Keratinocyte (primary cell): Measurements from ENCODE around the gene ECI1. TPM values are rescaled to one million over a fixed set of nuclear protein-coding genes. Genes with fewer than 3 reads are reported as not detected.
"Not testable (repeated sequence)": the region's sequence is repeated elsewhere in the genome, so short reads cannot be mapped to it uniquely, and the experiment has no call there.

Experiments
- DNase-seq: peaks from one replicate; pipeline ENCODE4 v3.0.0-alpha.2; 2011; ENCODE audit warnings: low read depth, missing footprints, low spot score
- FAIRE-seq: peaks from 2 replicates; lab custom pipeline; 2011; peaks lifted over from hg19 to GRCh38; lab: Jason Lieb, UNC
- H2AFZ ChIP-seq: 2 replicates; pipeline ENCODE4 v1.6.0; 2012; ENCODE audit warnings: low read length, control low read depth, inconsistent platforms; ENCODE audit not compliant: control insufficient read depth
- H3K27ac ChIP-seq: 2 replicates; pipeline ENCODE4 v1.5.1; 2011; ENCODE audit warnings: low read length; ENCODE audit not compliant: control insufficient read depth, insufficient read depth
- H3K27me3 ChIP-seq: 3 replicates; pipeline ENCODE4 v1.6.0; 2011; ENCODE audit warnings: low read length; ENCODE audit not compliant: control insufficient read depth, insufficient read depth; ENCODE audit errors: extremely low read depth
- H3K36me3 ChIP-seq, 2 experiments: 2 replicates in 1 of 2; 3 replicates in 1 of 2; pipeline ENCODE4 v1.5.1; 2011; ENCODE audit warnings: low read length in 2 of 2, mild to moderate bottlenecking in 1 of 2; ENCODE audit not compliant: control insufficient read depth in 2 of 2, insufficient read depth in 2 of 2; ENCODE audit errors: extremely low read depth in 1 of 2
- H3K4me1 ChIP-seq: 3 replicates; pipeline ENCODE4 v1.5.1; 2011; ENCODE audit warnings: low read length; ENCODE audit not compliant: control insufficient read depth, insufficient read depth; ENCODE audit errors: extremely low read depth
- H3K4me2 ChIP-seq: 3 replicates; pipeline ENCODE4 v1.6.0; 2011; ENCODE audit warnings: low read depth, low read length; ENCODE audit not compliant: control insufficient read depth, insufficient read depth; ENCODE audit errors: extremely low read depth
- H3K4me3 ChIP-seq, 3 experiments: fragments of 200-600 bp in 1 of 3; sonication (generic) in 1 of 3; 2 replicates in 2 of 3; 3 replicates in 1 of 3; pipeline ENCODE4 v1.5.1; 2011 to 2016; ENCODE audit warnings: low read length in 3 of 3, mild to moderate bottlenecking in 3 of 3, control low read depth in 2 of 3, inconsistent platforms in 1 of 3, low read depth in 1 of 3, mixed read lengths in 1 of 3, mixed run types in 1 of 3, moderate library complexity in 1 of 3; ENCODE audit not compliant: control insufficient read depth in 2 of 3, insufficient read depth in 2 of 3; ENCODE audit errors: extremely low read depth in 1 of 3
- H3K79me2 ChIP-seq: 2 replicates; pipeline ENCODE4 v1.6.0; 2012; ENCODE audit warnings: low read length; ENCODE audit not compliant: control insufficient read depth, insufficient read depth
- H3K9ac ChIP-seq: 3 replicates; pipeline ENCODE4 v1.6.0; 2011; ENCODE audit warnings: low read length; ENCODE audit not compliant: control insufficient read depth, insufficient read depth; ENCODE audit errors: extremely low read depth
- H3K9me1 ChIP-seq: 3 replicates; pipeline ENCODE4 v1.6.0; 2011; ENCODE audit warnings: low read length; ENCODE audit not compliant: control insufficient read depth, insufficient read depth; ENCODE audit errors: extremely low read depth
- H3K9me3 ChIP-seq: 2 replicates; pipeline ENCODE4 v1.5.1; 2012; ENCODE audit warnings: low read depth, low read length; ENCODE audit not compliant: control insufficient read depth
- H4K20me1 ChIP-seq: 3 replicates; pipeline ENCODE4 v1.6.0; 2011; ENCODE audit warnings: low read length; ENCODE audit not compliant: control insufficient read depth, insufficient read depth; ENCODE audit errors: extremely low read depth
- EZH2 ChIP-seq: IDR thresholded peaks from one replicate; pipeline ENCODE4 v1.6.1; 2012; ENCODE audit warnings: inconsistent platforms, mild to moderate bottlenecking, low read length, moderate library complexity
- dilution Hi-C: fragments of 300-500 bp; cut with MboI; formaldehyde crosslinking; loops from one replicate; pipeline ENCODE4 v1.7.0; 2020; ENCODE audit warnings: low sequenced_read_pairs; ENCODE audit not compliant: extremely low pct_ligation_motif_present
- polyA plus RNA-seq, 5 experiments: library from polyadenylated mRNA; depleted of rRNA in 3 of 5; stranded (reverse) in 3 of 5; stranded (forward) in 1 of 5; unstranded in 1 of 5; fragments of >200 nt; gene quantifications; 1 replicate in 1 of 5; 2 replicates in 3 of 5; 3 replicates in 1 of 5; pipeline versions ENCODE4 v1.2.1 to v1.2.3, GENCODE V29; 2011 to 2012; ENCODE audit warnings: missing spikeins in 2 of 5, low read depth in 1 of 5, low replicate concordance in 1 of 5
- TF ChIP-seq, protein P1 (sequence below), 3 experiments: IDR thresholded peaks in 1 of 3; conservative IDR thresholded peaks in 1 of 3; optimal IDR thresholded peaks in 1 of 3; 2 replicates in 2 of 3; 3 replicates in 1 of 3; pipeline versions ENCODE3 to v1.5.1; 2011; ENCODE audit warnings: low read length in 3 of 3, mild to moderate bottlenecking in 3 of 3, moderate library complexity in 2 of 3, control low read depth in 1 of 3, inconsistent platforms in 1 of 3; ENCODE audit not compliant: insufficient read depth in 2 of 3; ENCODE audit errors: extremely low read depth in 1 of 3

The ECI1 gene
- polyA plus RNA-seq, 1 donor (not counting 4 experiments of a cell fraction or from before 2014, with no cell fraction given): 19.7 TPM

DNA sequence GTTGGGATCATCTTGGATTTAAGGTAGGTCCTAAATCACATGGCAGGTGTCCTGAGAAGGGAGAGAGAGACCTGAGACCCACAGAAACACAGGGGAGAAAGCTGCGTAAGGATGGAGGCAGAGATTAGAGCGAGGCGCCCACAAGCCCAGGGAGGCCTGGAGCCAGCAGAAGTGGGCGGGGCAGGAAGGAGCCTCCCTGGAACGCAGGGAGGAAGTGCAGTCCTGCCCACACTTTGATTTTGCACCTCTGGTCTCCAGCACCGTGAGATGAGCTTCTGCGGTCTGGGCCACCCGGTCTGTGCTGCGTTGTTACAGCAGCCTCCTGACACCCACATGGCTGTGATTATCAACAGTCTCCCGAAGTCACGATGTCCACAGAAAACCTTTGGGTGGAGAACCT lies 8.8 kb downstream of the ECI1 start:
- Histone ChIP-seq H3K4me1 (peaks cover 3% of the 10 kb centered on the region), H2AFZ (no peak overlapping the region), H3K36me3 (peaks cover 20 to 24% of the 10 kb centered on the region in 2 experiments), H3K9ac (no peak overlapping the region), H3K9me3 (no peaks in the 10 kb centered on the region), H3K4me2 (no peak overlapping the region), H3K9me1 (no peaks in the 10 kb centered on the region), H4K20me1 (no peaks in the 10 kb centered on the region), H3K27me3 (peaks cover 10% of the 10 kb centered on the region), H3K27ac (no peak overlapping the region), H3K4me3 (no peak overlapping the region), H3K79me2 (no peaks in the 10 kb centered on the region)
- no peak for FAIRE-seq
- TF ChIP-seq, protein P1, sequence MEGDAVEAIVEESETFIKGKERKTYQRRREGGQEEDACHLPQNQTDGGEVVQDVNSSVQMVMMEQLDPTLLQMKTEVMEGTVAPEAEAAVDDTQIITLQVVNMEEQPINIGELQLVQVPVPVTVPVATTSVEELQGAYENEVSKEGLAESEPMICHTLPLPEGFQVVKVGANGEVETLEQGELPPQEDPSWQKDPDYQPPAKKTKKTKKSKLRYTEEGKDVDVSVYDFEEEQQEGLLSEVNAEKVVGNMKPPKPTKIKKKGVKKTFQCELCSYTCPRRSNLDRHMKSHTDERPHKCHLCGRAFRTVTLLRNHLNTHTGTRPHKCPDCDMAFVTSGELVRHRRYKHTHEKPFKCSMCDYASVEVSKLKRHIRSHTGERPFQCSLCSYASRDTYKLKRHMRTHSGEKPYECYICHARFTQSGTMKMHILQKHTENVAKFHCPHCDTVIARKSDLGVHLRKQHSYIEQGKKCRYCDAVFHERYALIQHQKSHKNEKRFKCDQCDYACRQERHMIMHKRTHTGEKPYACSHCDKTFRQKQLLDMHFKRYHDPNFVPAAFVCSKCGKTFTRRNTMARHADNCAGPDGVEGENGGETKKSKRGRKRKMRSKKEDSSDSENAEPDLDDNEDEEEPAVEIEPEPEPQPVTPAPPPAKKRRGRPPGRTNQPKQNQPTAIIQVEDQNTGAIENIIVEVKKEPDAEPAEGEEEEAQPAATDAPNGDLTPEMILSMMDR (optimal IDR thresholded peaks at IDR 0.05 in 1 of 3, IDR thresholded peaks at IDR 0.05 in 1 of 3, conservative IDR thresholded peaks at IDR 0.05 in 1 of 3; ENCODE audit: extremely low read depth in 1 of 3, insufficient read depth in 2 of 3, low read length in 3 of 3): no peak
- no peak for TF ChIP-seq EZH2
- dilution Hi-C loops: no loop called here
- DNase-seq: no peak

DNA sequence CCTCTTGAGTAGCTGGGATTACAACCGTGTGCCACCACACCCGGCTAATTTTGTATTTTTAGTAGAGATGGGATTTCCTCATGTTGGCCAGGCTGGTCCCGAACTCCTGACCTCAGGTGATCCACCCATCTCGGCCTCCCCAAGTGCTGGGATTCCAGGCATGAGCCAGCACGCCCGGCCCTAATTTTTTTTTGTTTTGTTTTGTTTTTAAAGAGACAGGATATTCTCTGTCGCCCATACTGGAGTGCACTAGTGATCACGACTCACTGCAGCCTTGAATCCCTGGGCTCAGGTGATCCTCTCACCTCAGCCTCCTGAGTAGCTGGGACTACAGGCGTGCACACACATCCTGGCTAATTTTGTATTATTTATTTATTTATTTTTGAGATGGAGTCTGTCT lies 11.1 kb downstream of the ECI1 start:
- FAIRE-seq, H2AFZ ChIP-seq: not testable (repeated sequence)
- peaks cover 11 to 15% of the 10 kb centered on the region in 2 experiments for H3K36me3 ChIP-seq

More for the DNA sequence above, 11.1 kb downstream of the ECI1 start:
- dilution Hi-C loops, H3K27ac ChIP-seq, H3K79me2 ChIP-seq, H3K9me1 ChIP-seq, H3K9me3 ChIP-seq, H3K4me2 ChIP-seq, DNase-seq, H3K4me3 ChIP-seq, H4K20me1 ChIP-seq, H3K9ac ChIP-seq, H3K4me1 ChIP-seq: not testable (repeated sequence)
- H3K27me3 ChIP-seq: peaks cover 32% of the 10 kb centered on the region
